NCI-H446 (cell line): Measurements from ENCODE around the gene MIB2.
A peak's percentile ranks its signal among the peaks of the same experiment; 100 is the strongest.
"Not testable (repeated sequence)": the region's sequence is repeated elsewhere in the genome, so short reads cannot be mapped to it uniquely, and the experiment has no call there.

Experiments used
- DNase-seq, 2 experiments: peaks; one replicate each; lab custom pipeline; 2025; lab: John Stamatoyannopoulos, UW

MIB2 gene

DNA sequence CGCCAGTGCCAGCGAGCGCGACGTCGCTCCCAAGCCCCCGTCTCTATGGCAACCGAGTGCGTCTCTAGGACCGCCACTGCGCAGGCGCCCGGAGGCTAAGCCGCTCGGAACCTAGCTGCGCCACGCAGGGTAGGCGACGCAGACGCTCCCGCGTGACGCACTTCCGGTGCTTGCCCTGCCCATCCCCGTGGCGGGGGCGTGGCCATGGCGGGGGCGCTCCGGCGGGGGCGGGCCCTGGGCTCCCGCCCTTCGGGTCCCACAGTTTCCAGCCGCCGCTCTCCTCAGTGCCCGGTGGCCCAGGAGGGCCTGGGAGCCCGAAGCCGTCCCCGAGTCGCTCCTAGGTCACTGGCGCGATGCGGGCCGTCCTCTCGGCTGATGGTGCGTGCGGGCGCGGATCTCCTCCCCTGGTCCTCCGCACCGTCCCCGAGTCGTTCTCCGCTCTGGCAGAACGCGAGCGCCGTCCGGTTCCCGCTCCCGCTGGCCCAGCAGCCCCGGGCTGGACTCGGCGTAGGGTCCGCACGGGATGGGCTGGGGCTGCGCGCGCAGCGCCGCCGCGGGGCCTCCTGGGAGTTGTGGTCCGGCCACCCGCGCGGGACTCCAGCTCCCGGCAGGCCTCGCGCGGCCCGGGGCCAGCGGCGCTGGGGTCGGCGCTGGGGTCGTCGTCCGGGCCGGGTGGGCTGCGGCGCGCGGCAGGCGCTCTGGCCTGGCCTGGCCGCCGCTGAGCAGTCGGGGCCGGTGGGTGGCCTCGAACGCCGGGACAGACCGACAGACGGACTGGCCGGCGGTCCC, at the start of gene MIB2:
TSS of gene MIB2 (plus strand) at position 245 of the 789 bp plus-strand sequence. CDS start 7,953 bp downstream, outside the sequence.
- DNase-seq, result peak; percentile 97 to 100

DNA sequence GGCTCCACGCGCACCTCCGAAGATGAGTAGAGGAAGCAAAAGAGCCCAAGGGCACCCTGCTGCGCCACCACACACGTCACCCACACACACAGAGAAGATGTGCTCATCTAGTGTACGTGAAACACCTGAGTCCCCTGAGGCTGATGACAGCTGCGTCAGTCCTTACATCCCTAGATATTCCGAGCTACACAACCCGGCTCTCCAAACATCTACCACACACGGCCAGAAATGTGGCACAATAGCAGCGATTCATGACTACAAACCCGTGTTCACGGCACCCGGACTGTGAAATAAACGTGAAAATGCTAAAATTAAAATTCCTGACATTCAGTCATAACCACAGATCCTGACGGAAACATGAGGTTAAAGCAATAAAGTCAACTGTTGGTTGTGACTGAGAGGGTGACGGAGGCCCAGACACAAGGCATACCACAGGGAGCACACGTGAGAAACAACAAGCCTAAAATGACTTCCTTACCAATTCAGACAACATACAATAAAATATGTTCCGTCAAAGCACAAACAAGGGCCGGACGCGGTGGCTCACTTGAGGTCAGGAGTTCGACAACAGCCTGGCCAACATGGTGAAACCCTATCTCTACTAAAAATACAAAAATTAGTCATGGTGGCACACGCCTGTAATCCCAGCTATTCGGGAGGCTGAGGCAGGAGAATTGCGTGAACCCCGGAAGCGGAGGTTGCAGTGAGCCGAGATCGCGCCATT, 48.0 kb upstream of the MIB2 start:
- DNase-seq, result no peak

DNA sequence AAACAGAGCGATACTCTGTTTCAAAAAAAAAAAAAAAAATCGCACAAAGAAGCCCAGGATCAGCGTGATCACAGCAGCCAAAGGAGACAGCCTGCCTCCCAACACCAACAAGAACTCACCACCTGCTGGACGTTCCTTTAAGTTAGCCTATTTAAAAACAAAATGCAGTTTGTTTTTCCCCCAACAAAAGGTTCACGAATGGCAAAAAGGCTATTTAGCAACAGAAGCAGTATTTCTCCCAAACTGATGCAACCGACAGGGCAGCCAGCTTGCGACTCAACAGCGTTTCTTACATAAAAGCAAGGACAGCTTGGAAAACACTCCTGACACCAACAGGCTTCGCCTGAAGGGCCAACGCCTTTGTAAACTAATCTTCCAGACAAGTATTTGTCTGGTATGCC, 47.4 kb upstream of the MIB2 start:
- no peak for DNase-seq

DNA sequence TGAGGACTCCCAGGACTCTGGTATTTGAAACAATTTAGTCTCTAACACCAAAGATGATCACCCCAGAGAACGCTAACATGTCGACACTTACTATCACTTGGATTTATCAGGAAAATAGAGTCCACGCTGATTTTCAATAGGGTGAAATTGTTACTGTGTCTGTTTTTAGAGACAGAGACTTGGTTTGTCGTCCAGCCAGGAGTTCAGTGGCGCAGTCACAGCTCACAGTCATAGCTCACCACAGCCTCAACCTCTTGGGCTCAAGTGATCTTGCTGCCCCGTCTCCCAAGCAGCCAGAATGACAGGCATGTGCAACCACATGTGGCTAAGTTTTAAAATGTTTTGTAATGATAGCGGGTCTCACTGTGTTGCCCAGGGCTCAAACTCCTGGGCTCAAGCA, 46.0 kb upstream of the MIB2 start:
- no peak for DNase-seq

DNA sequence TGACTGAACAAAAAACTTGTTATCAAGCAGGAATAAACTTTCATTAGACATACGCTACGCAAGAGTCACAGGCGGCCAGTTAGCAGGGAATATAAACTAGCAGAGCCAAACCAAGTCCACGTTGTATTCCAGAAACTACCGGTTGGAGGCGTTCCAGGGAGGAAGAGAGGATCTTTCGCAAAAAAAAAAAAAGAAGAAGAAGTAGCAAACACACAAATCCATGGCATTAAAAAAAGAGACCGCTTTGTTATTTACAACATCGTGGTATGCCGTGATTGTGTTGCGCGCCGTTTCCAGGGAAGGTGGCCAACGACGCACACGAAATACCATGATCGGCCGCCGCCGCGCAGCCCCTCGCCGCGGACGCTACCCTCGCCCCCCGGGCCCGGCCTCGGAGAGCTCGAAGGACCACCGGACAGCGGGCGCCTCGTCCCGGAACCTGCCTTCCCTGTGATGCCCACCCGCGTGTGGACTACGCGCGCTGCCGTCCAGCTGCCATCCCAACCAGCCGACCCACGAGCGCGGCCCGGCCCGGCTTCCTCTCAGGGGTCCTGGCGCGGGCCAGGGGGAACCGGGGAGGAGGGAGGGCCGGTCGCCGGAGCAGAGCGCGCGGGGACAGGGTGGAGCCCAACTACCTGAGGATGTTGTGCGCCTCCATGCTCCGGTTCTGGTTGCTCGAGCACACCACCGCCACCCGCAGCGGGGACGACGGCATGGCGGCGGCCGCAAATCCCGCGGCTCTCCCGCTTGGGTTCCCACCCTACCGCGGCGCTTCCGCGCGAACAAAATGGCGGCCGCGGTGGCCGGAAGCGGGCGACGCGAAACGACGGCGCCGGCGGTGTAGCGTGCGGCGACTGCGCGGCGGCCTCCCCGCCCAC, 41.2 kb upstream of the MIB2 start:
- DNase-seq, result peak; percentile 78 to 94

DNA sequence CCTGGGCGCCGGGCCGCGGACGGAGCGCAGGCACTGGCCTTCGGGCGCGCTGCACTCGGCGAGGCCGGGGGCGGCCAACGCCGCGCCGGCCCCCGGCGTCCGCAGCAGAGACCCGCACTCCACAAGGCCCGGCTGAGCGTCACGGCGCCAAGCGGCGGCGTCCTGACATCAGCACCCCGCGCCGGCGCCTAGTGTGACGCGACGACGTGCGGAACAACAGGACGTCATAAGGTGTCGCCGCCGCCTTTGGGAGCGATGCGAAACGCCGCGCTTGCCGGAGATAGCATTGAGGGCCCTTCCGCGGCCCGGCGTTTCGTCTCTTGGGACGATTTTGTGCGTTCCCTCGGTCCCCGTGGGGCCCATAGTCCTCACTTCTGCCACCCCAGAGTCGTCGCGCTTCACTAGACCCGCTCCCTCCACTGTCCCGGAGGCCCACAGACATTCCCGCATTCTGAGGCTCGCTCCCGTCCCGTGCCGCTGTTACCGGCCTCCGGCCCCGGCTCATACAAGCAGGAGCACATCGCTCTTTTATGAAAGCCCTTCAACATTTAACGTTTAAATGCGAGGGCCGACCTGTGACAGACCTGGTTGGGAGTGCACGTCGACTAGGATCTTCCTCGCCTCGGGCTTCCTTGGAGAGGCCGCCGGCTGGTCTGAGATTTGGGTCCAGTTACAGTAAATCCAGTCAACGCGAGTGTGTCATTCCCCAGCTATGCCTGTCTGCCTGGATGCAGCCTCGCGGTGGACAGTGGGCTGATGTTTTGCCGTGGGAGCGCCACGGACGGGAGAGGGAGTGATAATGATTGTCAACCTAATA, 40.4 kb upstream of the MIB2 start, which contains the start of gene SSU72:
TSS of gene SSU72 (minus strand) at position 143 of the 817 bp plus-strand sequence. CDS start 306 bp downstream, outside the sequence.
- peak; percentile 72 to 97 for DNase-seq

DNA sequence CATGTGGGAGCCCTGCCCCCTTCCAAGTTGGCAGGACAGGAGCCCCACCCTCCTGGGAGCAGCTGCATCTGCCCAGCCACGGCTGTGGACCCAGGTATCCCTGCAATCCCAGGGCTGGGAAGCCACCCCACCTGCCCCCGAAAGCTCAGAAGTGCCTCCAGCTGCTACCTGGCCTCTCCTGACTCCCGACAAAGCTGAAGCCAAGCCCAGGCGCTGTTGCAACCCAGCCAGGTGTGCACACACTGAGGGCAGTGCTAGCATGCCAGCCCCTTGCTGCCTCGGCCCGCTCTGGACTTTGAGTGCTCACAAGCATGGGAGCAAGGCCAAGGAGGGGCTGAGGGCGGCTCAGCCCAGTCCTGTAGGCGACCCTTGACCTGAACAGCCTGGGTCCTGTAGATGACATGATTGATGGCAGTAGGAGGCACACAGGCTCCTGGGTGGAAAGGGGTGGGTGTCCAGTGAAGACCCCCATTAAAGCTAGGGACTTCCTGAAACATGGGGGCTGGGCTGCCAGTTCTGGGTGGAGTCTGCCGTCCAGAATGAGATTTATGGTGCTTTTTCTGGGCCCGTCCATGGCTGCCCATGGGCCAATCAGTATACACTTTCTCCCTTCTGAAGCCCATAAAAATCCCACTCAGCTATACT, 37.8 kb upstream of the MIB2 start:
- no peak for DNase-seq

DNA sequence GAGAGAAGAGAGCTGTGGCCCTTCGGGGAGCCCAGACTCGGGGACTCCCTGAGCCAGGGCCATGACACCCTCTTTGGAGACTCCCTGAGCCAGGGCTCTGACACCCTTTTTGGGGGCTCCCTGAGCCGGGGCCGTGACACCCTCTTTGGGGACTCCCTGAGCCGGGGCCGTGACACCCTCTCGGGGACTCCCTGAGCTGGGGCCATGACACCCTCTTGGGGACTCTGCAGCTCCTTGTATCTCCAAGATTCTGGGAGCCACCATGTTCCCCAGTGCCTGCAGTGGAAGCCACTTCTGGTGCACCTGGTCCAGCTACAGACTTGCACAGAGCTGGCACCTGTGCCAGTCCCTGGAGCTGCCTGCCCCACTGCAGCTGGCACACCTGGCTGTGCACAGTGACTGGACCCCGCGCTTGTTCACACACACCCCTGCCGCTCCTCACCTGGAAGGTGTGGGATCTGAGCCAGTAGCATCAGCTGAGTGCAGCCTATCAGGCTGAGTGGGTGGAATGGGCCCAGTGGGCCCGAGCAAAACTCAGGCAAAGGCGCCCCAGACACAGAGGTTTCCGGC, 36.8 kb upstream of the MIB2 start:
- DNase-seq, result no peak

DNA sequence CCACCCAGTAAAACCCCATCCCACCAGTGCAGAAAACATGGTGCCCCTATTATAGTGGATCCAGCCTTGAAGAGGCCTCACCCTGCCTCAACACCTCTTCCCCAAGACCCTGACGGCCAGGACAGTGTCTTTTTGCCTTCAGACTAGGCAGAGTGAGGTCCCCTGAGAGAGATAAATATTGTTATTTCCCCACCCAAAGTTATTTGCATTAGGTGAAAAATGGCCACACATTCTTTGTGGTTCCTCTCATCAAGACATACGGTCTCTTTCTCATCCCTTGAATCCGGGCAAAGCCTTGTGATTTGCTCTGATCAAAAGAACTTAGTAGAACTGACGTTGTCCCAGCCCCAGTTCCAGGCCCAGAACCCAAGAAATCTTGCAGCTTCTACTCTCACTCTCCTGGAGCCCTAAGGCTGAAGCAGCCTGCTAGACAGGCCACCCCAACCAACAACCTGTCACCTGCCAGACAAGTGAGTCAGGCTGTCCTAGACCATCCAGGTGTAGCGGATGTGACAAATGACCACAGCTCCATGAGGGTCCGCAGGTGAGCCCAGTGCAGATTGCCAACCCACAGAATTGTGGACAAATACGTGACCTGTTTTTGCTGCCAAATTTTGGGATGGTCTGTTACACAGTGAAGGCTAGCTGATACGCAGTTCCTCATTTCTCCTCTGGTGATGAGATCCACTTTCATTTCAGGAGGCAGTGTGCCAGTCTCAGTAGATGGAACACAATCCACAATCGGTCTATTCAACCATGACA, 32.5 kb upstream of the MIB2 start:
- DNase-seq, result no peak

DNA sequence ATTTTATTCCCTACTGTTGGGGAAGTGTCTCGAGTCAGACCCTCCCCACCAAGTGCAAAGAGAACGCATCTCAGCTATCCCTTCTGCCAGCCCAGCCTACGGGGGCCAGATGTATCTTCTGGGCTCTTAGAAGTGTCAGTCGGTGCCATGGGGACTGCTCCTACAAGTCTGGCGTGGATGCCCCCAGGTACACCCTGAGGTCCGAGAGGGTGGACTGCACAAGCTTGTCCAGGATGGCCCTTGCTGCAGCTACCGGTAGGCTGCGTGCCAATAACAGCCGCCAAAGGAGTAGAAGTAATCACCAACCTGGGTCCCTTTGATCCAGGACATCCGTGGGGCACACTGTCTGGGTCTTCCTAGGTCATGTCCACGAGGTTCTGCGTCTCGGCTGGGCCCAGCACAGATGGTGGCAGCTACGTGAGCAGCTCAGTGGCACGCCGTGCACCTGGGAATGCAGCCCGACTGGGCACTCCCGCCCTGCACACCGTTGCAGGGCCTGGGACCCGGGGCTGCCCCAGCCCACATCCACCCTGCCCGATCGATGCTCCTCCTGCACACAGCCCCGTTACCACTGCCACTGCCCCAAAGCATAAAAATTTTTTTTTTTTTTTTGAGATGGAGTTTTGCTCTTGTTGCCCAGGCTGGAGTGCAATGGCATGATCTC, 31.8 kb upstream of the MIB2 start:
- DNase-seq, result no peak

DNA sequence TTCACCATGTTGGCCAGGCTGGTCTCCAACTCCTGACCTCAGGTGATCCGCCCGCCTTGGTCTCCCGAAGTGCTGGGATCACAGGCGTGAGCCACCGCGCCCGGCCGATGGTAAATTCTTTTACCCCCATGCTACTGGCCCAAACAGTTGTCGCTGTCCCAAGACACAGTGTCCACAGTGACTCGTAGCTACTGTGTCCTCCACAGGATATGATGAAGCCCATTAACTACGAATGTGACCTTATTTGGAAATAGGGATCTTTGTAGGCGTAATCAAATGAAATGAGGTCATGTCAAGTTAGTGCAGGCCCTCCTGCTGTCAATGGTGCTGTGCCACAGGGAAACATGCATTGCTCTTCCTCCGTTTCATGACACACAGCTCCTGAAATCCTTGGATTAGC, 23.8 kb upstream of the MIB2 start:
- DNase-seq, result no peak

DNA sequence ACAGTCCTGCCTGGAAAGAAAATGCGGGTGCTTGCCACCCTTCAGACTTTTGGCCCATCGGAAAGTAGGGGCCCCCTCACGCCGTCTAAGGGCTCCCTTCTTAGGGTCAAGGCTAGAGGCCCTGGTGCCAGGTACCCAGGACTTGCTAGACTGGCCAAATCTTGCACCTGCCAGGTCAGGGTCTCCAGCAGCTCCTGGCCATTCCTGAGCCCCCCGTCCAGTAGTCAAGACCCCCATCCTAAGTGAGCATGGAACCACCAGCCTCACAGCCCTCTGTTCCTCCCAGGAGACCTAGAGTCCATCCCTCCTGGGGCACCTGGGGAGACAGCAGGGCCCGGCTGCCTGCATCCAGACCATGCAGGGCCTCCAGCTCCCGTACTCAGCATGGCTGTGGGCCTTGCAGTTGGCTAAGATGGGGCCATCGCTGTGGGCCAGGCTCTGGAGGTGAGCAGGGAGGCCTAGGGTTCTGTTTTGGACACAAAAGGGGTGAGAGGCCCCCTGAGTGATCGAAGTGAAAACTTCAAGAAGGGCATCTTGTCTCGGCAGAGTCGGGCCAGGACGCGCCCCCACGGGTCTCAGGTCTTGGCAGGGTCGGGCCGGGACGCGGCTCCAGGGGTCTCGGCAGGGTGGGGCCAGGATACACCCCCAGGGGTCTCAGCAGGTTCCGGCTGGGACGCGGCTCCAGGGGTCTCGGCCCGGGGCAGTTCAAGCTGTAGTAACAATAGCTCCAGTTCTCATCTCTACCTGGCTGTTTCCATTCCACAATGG, 21.3 kb upstream of the MIB2 start:
- DNase-seq, result no peak

DNA sequence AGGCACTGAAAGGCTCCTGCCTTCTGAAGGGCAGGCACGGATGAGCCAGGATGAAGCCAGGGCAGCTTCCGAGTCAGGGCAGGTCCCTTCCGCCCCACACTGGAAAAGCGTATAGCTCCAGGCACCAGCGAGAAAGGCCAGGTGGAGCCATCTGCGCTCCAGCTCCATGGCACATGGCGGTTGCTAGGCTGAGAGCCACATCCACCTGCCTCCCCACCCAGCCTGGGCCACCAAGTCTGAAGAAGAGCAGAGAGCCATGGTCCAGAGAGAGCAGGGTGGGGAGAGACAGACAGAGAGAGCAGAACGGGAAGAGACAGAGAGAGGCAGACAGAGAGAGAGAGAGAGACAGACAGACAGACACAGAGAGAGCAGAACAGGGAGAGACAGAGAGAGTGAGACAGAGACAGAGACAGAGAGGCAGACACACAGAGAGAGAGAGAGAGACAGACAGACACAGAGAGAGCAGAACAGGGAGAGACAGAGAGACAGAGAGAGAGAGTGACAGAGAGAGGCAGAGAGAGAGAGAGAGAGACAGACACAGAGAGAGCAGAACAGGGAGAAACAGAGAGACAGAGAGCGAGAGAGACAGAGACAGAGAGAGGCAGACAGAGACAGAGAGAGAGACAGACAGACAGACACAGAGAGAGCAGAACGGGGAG, 20.6 kb upstream of the MIB2 start:
- no peak for DNase-seq

DNA sequence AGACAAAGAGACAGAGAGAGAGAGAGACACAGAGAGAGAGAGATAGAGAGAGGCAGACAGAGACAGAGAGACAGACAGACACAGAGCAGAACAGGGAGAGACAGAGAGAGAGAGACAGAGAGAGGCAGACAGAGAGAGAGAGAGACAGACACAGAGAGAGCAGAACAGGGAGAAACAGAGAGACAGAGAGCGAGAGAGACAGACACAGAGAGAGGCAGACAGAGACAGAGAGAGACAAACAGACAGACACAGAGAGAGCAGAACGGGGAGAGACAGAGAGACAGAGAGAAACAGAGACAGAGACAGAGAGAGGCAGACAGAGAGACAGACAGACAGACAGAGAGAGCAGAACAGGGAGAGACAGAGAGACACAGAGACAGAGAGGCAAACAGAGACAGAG, 20.0 kb upstream of the MIB2 start:
- not testable (repeated sequence) for DNase-seq

DNA sequence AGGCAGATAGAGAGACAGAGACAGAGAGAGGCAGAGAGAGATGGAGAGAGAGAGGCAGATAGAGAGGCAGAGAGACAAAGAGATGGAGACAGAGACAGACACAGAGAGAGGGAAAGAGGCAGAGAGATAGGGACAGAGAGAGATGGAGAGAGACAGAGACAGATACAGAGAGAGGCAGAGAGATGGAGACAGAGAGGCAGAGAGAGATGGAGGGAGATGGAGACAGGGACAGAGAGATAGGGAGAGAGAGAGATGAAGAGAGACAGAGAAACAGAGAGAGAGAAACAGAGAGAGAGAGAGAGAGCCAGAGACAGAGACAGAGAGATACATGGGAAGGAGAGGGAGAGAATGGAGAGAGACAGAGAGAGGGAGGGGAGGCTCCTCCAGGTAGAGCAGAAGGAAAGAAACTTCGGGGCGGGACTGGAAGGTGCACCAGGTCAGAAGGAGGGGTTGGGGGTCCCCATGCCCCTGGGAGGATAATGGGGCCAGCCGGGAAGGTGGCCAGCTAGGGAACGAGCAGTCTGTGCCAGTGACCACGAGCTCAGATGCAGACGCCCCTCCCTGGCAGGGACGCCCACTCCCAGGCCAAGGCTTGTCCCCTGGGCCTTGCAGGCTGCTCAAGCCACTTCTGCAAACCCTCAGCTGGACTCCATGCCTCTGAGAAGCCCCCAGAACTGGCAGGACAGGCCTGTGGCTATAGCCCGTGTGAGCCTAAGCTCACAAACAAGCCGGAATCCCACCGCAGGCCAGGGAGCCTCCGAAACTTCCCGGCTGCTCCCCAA, 18.6 kb upstream of the MIB2 start:
- no peak for DNase-seq

DNA sequence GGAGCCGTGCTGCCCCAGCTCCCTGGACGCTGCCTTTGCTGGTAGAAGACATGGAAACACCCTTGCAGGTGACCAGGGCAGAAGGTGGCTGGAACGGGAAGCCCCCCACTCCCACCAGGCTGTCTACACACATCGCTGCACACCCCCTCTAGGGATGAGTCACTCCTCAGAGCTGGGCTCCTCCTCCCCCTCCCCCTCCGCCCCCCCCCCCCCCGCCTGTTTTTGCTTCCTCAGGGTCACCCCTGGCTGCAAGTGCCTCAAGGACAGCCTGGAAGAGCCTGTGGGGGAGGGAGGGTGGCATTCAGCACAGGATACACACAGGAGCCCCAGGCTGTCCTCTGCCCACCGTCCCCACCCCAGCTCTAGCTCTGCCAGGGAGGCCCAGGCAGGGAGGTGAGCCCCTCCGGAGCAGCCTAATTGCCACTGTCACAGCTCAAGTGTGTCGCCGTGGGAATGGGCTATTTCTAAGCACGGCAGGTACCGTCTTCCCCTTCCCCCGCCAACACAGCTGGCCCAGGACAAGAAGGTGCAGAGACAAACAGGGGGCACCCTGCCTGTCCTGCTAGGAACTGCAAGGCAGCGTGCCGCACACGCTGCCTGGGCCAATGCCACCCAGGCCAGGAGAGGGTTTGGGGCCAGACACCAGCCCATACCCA, 17.9 kb upstream of the MIB2 start:
- DNase-seq, result peak in 1 of 2 experiments; percentile 44
